Metanephros (tissue), 1 donor: Measurements from ENCODE around the gene LRRC34. TPM values are rescaled to one million over a fixed set of nuclear protein-coding genes. Genes with fewer than 3 reads are reported as not detected.

Source experiments
- total RNA-seq: library from RNA; depleted of rRNA; stranded (reverse); fragments of >200 nt; gene quantifications from one replicate; pipeline ENCODE4 v1.2.3, GENCODE V29; 2014

The LRRC34 gene
- 8.3 TPM for total RNA-seq

GRCh38 chr3:169812332-169813235 is at the start of gene LRRC34, which contains the start of gene LRRIQ4:
LRRC34 (minus strand) TSS chr3:169812904; CDS start chr3:169812548, 356 bp downstream.
LRRIQ4 (plus strand) TSS chr3:169812870; CDS start chr3:169821922, 9,052 bp downstream.

GRCh38 chr3:169772897-169773816 is 39.5 kb downstream of the LRRC34 start, which contains the start of gene MYNN:
MYNN (plus strand) TSS chr3:169773396; CDS start chr3:169774296, 900 bp downstream.

GRCh38 chr3:169769287-169770181 is 43.2 kb downstream of the LRRC34 start, which contains the start of gene ACTRT3:
ACTRT3 (minus strand) TSS chr3:169769561; CDS start chr3:169769520, 41 bp downstream.

GRCh38 chr3:169764882-169765612 is 47.7 kb downstream of the LRRC34 start, which contains the start of gene TERC:
TERC (minus strand) TSS chr3:169765060.

Other genes starting within 250 kb of the LRRC34 start
- gene MECOM, start 149.2 kb downstream of the LRRC34 start, total RNA-seq = 198 TPM
- gene TERC, start 47.8 kb downstream of the LRRC34 start, total RNA-seq = 608 TPM
- 3.0 TPM for gene ACTRT3, start 43.3 kb downstream of the LRRC34 start, total RNA-seq
- gene MYNN, start 39.5 kb downstream of the LRRC34 start, total RNA-seq = 16.8 TPM
- 0.35 TPM for gene LRRIQ4, start within 50 bp of the LRRC34 start, total RNA-seq
- gene LRRC31, start 57.0 kb upstream of the LRRC34 start, total RNA-seq = not detected
- gene SAMD7, start 98.7 kb upstream of the LRRC34 start, total RNA-seq = 0.18 TPM
- gene SEC62, start 153.9 kb upstream of the LRRC34 start, total RNA-seq = 56.0 TPM
- 25.9 TPM for gene GPR160, start 225.1 kb upstream of the LRRC34 start, total RNA-seq